Fibroblast of skin of right quadriceps (primary cell): Measurements from ENCODE around the gene ECT2.
"Not testable (repeated sequence)": the region's sequence is repeated elsewhere in the genome, so short reads cannot be mapped to it uniquely, and the experiment has no call there.

Source experiments
- DNase-seq: peaks from one replicate; pipeline ENCODE4 v3.0.0-alpha.2; 2013

ECT2 gene

GRCh38 chr3:172750368-172751174 lies at the start of gene ECT2:
Gene ECT2, plus strand, starts transcription at chr3:172750726. Its CDS starts 3,805 bp downstream, at chr3:172754531.
- DNase-seq, result peak; percentile 100

- DNase-seq, result no peak
These were observed 49.5 kb upstream of the ECT2 start for GRCh38 chr3:172700936-172701455.

GRCh38 chr3:172701751-172702150 lies 48.8 kb upstream of the ECT2 start:
- DNase-seq, result no peak

GRCh38 chr3:172702256-172702655 lies 48.3 kb upstream of the ECT2 start:
- DNase-seq, result no peak

- not testable (repeated sequence) for DNase-seq
These were observed 47.8 kb upstream of the ECT2 start for GRCh38 chr3:172702731-172703130.

- no peak for DNase-seq
These were observed 46.5 kb upstream of the ECT2 start for GRCh38 chr3:172704001-172704400.

- DNase-seq, result no peak
These were observed 45.4 kb upstream of the ECT2 start for GRCh38 chr3:172705170-172705569.

- no peak for DNase-seq
These were observed 43.5 kb upstream of the ECT2 start for GRCh38 chr3:172707030-172707429.

GRCh38 chr3:172707967-172708366 lies 42.6 kb upstream of the ECT2 start:
- peak; percentile 42 for DNase-seq

GRCh38 chr3:172708921-172709773 lies 41.4 kb upstream of the ECT2 start:
- no peak for DNase-seq

GRCh38 chr3:172709774-172710663 lies 40.5 kb upstream of the ECT2 start:
- peak; percentile 27 for DNase-seq

- peak; percentile 97 for DNase-seq
These were observed 39.7 kb upstream of the ECT2 start, which contains the start of gene NCEH1 for GRCh38 chr3:172710664-172711453. Gene NCEH1, minus strand, starts transcription at chr3:172711067. Its CDS starts 83 bp downstream, at chr3:172710984.

GRCh38 chr3:172711454-172711795 lies 39.1 kb upstream of the ECT2 start:
- DNase-seq, result no peak

- peak; percentile 18 for DNase-seq
These were observed 37.2 kb upstream of the ECT2 start for GRCh38 chr3:172713316-172713715.

- DNase-seq, result no peak
These were observed 34.0 kb upstream of the ECT2 start for GRCh38 chr3:172716476-172716875.

- no peak for DNase-seq
These were observed 32.9 kb upstream of the ECT2 start for GRCh38 chr3:172717493-172718088.

GRCh38 chr3:172722536-172723040 lies 27.9 kb upstream of the ECT2 start:
- not testable (repeated sequence) for DNase-seq

GRCh38 chr3:172726380-172726779 lies 24.1 kb upstream of the ECT2 start:
- DNase-seq, result no peak

GRCh38 chr3:172735014-172735413 lies 15.5 kb upstream of the ECT2 start:
- no peak for DNase-seq

- no peak for DNase-seq
These were observed 11.1 kb upstream of the ECT2 start for GRCh38 chr3:172739462-172739861.

GRCh38 chr3:172746475-172746874 lies 4.1 kb upstream of the ECT2 start:
- DNase-seq, result peak; percentile 56
